Activated naive CD4-positive, alpha-beta T cell (primary cell): ENCODE measurements around the gene APOB.
A peak's percentile ranks its signal among the peaks of the same experiment; 100 is the strongest.

Experiments
- DNase-seq, 4 experiments: peaks; one replicate each; lab custom pipeline; 2025; lab: John Stamatoyannopoulos, UW

Gene APOB

GRCh38 chr2:21047141-21048009, 3.5 kb upstream of the APOB start:
- no peak for DNase-seq

- no peak for DNase-seq
Measured at GRCh38 chr2:21046506-21046905, 2.6 kb upstream of the APOB start.

GRCh38 chr2:21044694-21045371, 960 bp upstream of the APOB start:
- DNase-seq, result no peak

GRCh38 chr2:21042958-21043743, 722 bp downstream of the APOB start:
- DNase-seq, result peak; percentile 7 to 26 (median 16)

GRCh38 chr2:21042708-21042957, 1.2 kb downstream of the APOB start:
- DNase-seq, result no peak

- DNase-seq, result no peak
Measured at GRCh38 chr2:21041943-21042707, 1.7 kb downstream of the APOB start.

GRCh38 chr2:21041462-21041861, 2.4 kb downstream of the APOB start:
- DNase-seq, result no peak

GRCh38 chr2:21040468-21041377, 3.1 kb downstream of the APOB start:
- no peak for DNase-seq

- DNase-seq, result no peak
Measured at GRCh38 chr2:21039979-21040467, 3.9 kb downstream of the APOB start.

- DNase-seq, result no peak
Measured at GRCh38 chr2:21039080-21039556, 4.8 kb downstream of the APOB start.

- no peak for DNase-seq
Measured at GRCh38 chr2:21038403-21039073, 5.3 kb downstream of the APOB start.

- no peak for DNase-seq
Measured at GRCh38 chr2:21037671-21038108, 6.2 kb downstream of the APOB start.

GRCh38 chr2:21036708-21037670, 6.9 kb downstream of the APOB start:
- DNase-seq, result no peak

- DNase-seq, result no peak
Measured at GRCh38 chr2:21035974-21036707, 7.7 kb downstream of the APOB start.

- DNase-seq, result no peak
Measured at GRCh38 chr2:21035282-21035973, 8.4 kb downstream of the APOB start.

GRCh38 chr2:21034972-21035279, 8.9 kb downstream of the APOB start:
- DNase-seq, result no peak

- no peak for DNase-seq
Measured at GRCh38 chr2:21034156-21034971, 9.5 kb downstream of the APOB start.
